Sigmoid colon (tissue), 7 donors: ENCODE results near the gene EEF1E1. TPM values are rescaled to one million over a fixed set of nuclear protein-coding genes. Genes with fewer than 3 reads are reported as not detected.

Experiments used
- DNase-seq: peaks from one replicate; pipeline ENCODE4 v3.0.0-alpha.2; 2019
- H3K27ac ChIP-seq, 4 donors: fragments of 200-600 bp; sonication (generic); one replicate each; pipeline ENCODE4 v1.5.1; 2016 to 2019; ENCODE audit warnings: mild to moderate bottlenecking in 1 of 4
- H3K27me3 ChIP-seq, 3 donors: fragments of 200-600 bp; sonication (generic); one replicate each; pipeline ENCODE4 v1.5.1; 2019; ENCODE audit warnings: mild to moderate bottlenecking in 1 of 3
- H3K36me3 ChIP-seq, 4 donors: fragments of 200-600 bp; sonication (generic); one replicate each; pipeline ENCODE4 v1.5.1; 2016 to 2019
- H3K4me1 ChIP-seq, 4 donors: fragments of 200-600 bp; sonication (generic); one replicate each; pipeline ENCODE4 v1.5.1; 2017 to 2019
- H3K4me3 ChIP-seq, 4 donors: fragments of 200-600 bp; sonication (generic); one replicate each; pipeline ENCODE4 v1.5.1; 2017 to 2019; ENCODE audit warnings: mild to moderate bottlenecking in 2 of 4, moderate library complexity in 1 of 4
- H3K9me3 ChIP-seq, 4 donors: fragments of 200-600 bp in 3 of 4; sonication (generic) in 3 of 4; one replicate each; pipeline versions ENCODE4 v1.5.1 to v1.6.1; 2013 to 2019
- CTCF ChIP-seq, 4 experiments: fragments of 450-650 bp in 3 of 4; fragments of 200-600 bp in 1 of 4; IDR thresholded peaks; one replicate each; pipeline ENCODE4 v1.5.1; 2016 to 2019; ENCODE audit warnings: antibody characterized with exemption in 4 of 4, mild to moderate bottlenecking in 3 of 4, moderate library complexity in 2 of 4
- EP300 ChIP-seq, 4 donors: sonication (generic); formaldehyde crosslinking; IDR thresholded peaks; one replicate each; pipeline ENCODE4 v1.6.1; 2017; ENCODE audit warnings: antibody characterized with exemption in 4 of 4
- POLR2A ChIP-seq, 2 donors: fragments of 450-650 bp; IDR thresholded peaks; one replicate each; pipeline ENCODE4 v1.6.1; 2016; ENCODE audit warnings: antibody characterized with exemption in 2 of 2, mild to moderate bottlenecking in 2 of 2, moderate library complexity in 2 of 2
- POLR2AphosphoS5 ChIP-seq, 4 donors: sonication (generic); formaldehyde crosslinking; IDR thresholded peaks; one replicate each; pipeline ENCODE4 v1.6.1; 2017; ENCODE audit warnings: antibody characterized with exemption in 4 of 4
- WGBS, 2 donors: extraction: QIAGEN DNeasy Blood & Tissue Kit; methylation state at CpG; one replicate each; pipeline ENCODE4 v1.1.7; 2013; 5-methylcytosine and 5-hydroxymethylcytosine counted together
- intact Hi-C: fragments of 100-400 bp; cut with DNase I; formaldehyde crosslinking; loops from one replicate; pipeline ENCODE4 v1.15.1; 2023
- polyA plus RNA-seq, 3 donors: library from polyadenylated mRNA; stranded (reverse); fragments of 200-250 nt; gene quantifications; one replicate each; pipeline ENCODE4 v1.2.3, GENCODE V29; 2013
- total RNA-seq, 4 donors: library from RNA; depleted of rRNA; stranded (reverse); fragments of >200 nt; gene quantifications; one replicate each; pipeline ENCODE4 v1.1.0, GENCODE V29; 2016
- donor health status: healthy with polysubstance abuse.
- donor health status: Bipolar disorder and iron deficiency.
- donor health status: healthy.

EEF1E1 gene
- total and polyA plus RNA-seq, 7 donors = 11.4 to 36.7 (median 21.9) TPM

GRCh38 chr6:8100159-8100854, 2.0 kb downstream of the EEF1E1 start:
- Histone ChIP-seq H3K4me3 (no peak overlapping the region), H3K27ac (no peak overlapping the region), H3K4me1 (peaks cover 0 to 9% (median 8%) of the 10 kb centered on the region in 4 donors), H3K27me3 (no peaks in the 10 kb centered on the region), H3K36me3 (peaks cover 0 to 20% (median 2%) of the 10 kb centered on the region in 4 donors), H3K9me3 (no peaks in the 10 kb centered on the region)
- DNase-seq = no peak
- intact Hi-C loops = no loop called here
- TF ChIP-seq POLR2A (IDR thresholded peaks at IDR 0.05) = no peak
- no peak for TF ChIP-seq CTCF (IDR thresholded peaks at IDR 0.05)
- no peak for TF ChIP-seq POLR2AphosphoS5 (IDR thresholded peaks at IDR 0.05)
- no peak for TF ChIP-seq EP300 (IDR thresholded peaks at IDR 0.05)
- WGBS, 2 donors = 94 to 95% methylated on average over 8 of the region's 8 CpGs

GRCh38 chr6:8090650-8091049, 11.7 kb downstream of the EEF1E1 start:
- TF ChIP-seq EP300 (IDR thresholded peaks at IDR 0.05) (no peak), CTCF (IDR thresholded peaks at IDR 0.05) (no peak), POLR2AphosphoS5 (IDR thresholded peaks at IDR 0.05) (no peak), POLR2A (IDR thresholded peaks at IDR 0.05) (no peak)
- peaks cover 0 to 62% (median 10%) of the 10 kb centered on the region in 4 donors for H3K36me3 ChIP-seq
- H3K27me3 ChIP-seq = no peaks in the 10 kb centered on the region
- H3K9me3 ChIP-seq = no peaks in the 10 kb centered on the region
- 97% methylated on average over 3 of the region's 3 CpGs for WGBS, 2 donors
- DNase-seq = no peak
- H3K4me3 ChIP-seq = no peak overlapping the region
- H3K4me1 ChIP-seq = no peaks in the 10 kb centered on the region
- no peak overlapping the region for H3K27ac ChIP-seq
- intact Hi-C loops = no loop called here

GRCh38 chr6:8088886-8089285, 13.5 kb downstream of the EEF1E1 start:
- TF ChIP-seq POLR2AphosphoS5 (IDR thresholded peaks at IDR 0.05) (no peak), EP300 (IDR thresholded peaks at IDR 0.05) (no peak), CTCF (IDR thresholded peaks at IDR 0.05) (no peak), POLR2A (IDR thresholded peaks at IDR 0.05) (no peak)
- H3K9me3 ChIP-seq = no peaks in the 10 kb centered on the region
- DNase-seq = no peak
- H3K4me1 ChIP-seq = peaks cover 0 to under 1% (median 0%) of the 10 kb centered on the region in 4 donors
- H3K27ac ChIP-seq = no peak overlapping the region
- H3K27me3 ChIP-seq = no peaks in the 10 kb centered on the region
- intact Hi-C loops = no loop called here
- H3K36me3 ChIP-seq = peaks cover 0 to 45% (median 7%) of the 10 kb centered on the region in 4 donors
- no peak overlapping the region for H3K4me3 ChIP-seq
- WGBS, 2 donors = 96 to 97% methylated on average over 2 of the region's 2 CpGs

- no peak overlapping the region for H3K27ac ChIP-seq
- no peaks in the 10 kb centered on the region for H3K27me3 ChIP-seq
- intact Hi-C loops = no loop called here
- H3K4me1 ChIP-seq = peaks cover 0 to 8% (median 1%) of the 10 kb centered on the region in 4 donors
- DNase-seq = no peak
- TF ChIP-seq EP300 (IDR thresholded peaks at IDR 0.05) (no peak), POLR2AphosphoS5 (IDR thresholded peaks at IDR 0.05) (no peak), CTCF (IDR thresholded peaks at IDR 0.05) (no peak), POLR2A (IDR thresholded peaks at IDR 0.05) (no peak)
- H3K4me3 ChIP-seq = no peak overlapping the region
- peaks cover 0 to 43% (median 7%) of the 10 kb centered on the region in 4 donors for H3K36me3 ChIP-seq
- no peaks in the 10 kb centered on the region for H3K9me3 ChIP-seq
- 95 to 97% methylated on average over 5 of the region's 5 CpGs for WGBS, 2 donors
Observed at GRCh38 chr6:8087870-8088754, 14.2 kb downstream of the EEF1E1 start.
